HepG2 (cell line): Measurements from ENCODE around the gene ATN1. TPM values are rescaled to one million over a fixed set of nuclear protein-coding genes. Genes with fewer than 3 reads are reported as not detected.

Experiments
- BCL6 ChIP-seq: IDR thresholded peaks from 2 replicates; pipeline ENCODE4 v1.6.1; 2016; ENCODE audit warnings: missing genetic modification reagents, missing compliant biosample characterization
- CHD2 ChIP-seq: IDR thresholded peaks from 2 replicates; pipeline ENCODE4 v1.6.1; 2011; ENCODE audit warnings: low read depth, low read length, improper control_type of control experiment
- DNMT3B ChIP-seq: conservative IDR thresholded peaks from 2 replicates; pipeline ENCODE4 v1.6.1; 2016; ENCODE audit warnings: missing biosample characterization, control low read depth
- GMEB1 ChIP-seq: sonication (generic); formaldehyde crosslinking; IDR thresholded peaks from 2 replicates; pipeline ENCODE4 v1.5.1; 2020; ENCODE audit warnings: missing genetic modification reagents, mild to moderate bottlenecking, borderline replicate concordance
- HES4 ChIP-seq: sonication (generic); formaldehyde crosslinking; IDR thresholded peaks from 2 replicates; pipeline ENCODE4 v1.9.0; 2021; ENCODE audit warnings: mild to moderate bottlenecking, missing genetic modification reagents, borderline replicate concordance
- HNRNPLL ChIP-seq: fragments of 200-400 bp; formaldehyde crosslinking; IDR thresholded peaks from 2 replicates; pipeline ENCODE4 v1.6.1; 2017; ENCODE audit warnings: mild to moderate bottlenecking, low read depth, low read length; ENCODE audit not compliant: poor library complexity, severe bottlenecking
- NKX3-1 ChIP-seq: sonication (generic); formaldehyde crosslinking; IDR thresholded peaks from 2 replicates; pipeline ENCODE4 v1.5.0; 2020; ENCODE audit warnings: missing genetic modification reagents
- NR3C1 ChIP-seq: sonication (generic); formaldehyde crosslinking; IDR thresholded peaks from 2 replicates; pipeline ENCODE4 v1.4.0; 2020; ENCODE audit warnings: missing genetic modification reagents
- PRDM10 ChIP-seq: sonication (generic); formaldehyde crosslinking; IDR thresholded peaks from 2 replicates; pipeline ENCODE4 v1.4.0; 2020; ENCODE audit warnings: low read depth, missing genetic modification reagents
- RFXANK ChIP-seq: IDR thresholded peaks from 2 replicates; pipeline ENCODE4 v1.6.1; 2016
- TRIM24 ChIP-seq: sonication (generic); formaldehyde crosslinking; IDR thresholded peaks from 2 replicates; pipeline ENCODE4 v1.8.0; 2022; ENCODE audit warnings: mild to moderate bottlenecking, missing genetic modification reagents
- ZBTB20 ChIP-seq: sonication (generic); formaldehyde crosslinking; IDR thresholded peaks from 2 replicates; pipeline ENCODE4 v1.8.1; 2023; ENCODE audit warnings: missing genetic modification reagents, low read depth, mild to moderate bottlenecking, borderline replicate concordance
- ZBTB42 ChIP-seq: sonication (generic); formaldehyde crosslinking; IDR thresholded peaks from 2 replicates; pipeline ENCODE4 v1.5.0; 2020; ENCODE audit warnings: mild to moderate bottlenecking, missing genetic modification reagents
- ZFY ChIP-seq: sonication (generic); formaldehyde crosslinking; IDR thresholded peaks from 2 replicates; pipeline ENCODE4 v1.4.0; 2020; ENCODE audit warnings: missing genetic modification reagents
- ZNF12 ChIP-seq: sonication (generic); formaldehyde crosslinking; IDR thresholded peaks from 2 replicates; pipeline ENCODE4 v1.5.0; 2020; ENCODE audit warnings: missing genetic modification reagents
- ZNF281 ChIP-seq: sonication (generic); formaldehyde crosslinking; IDR thresholded peaks from 2 replicates; pipeline ENCODE4 v1.4.0; 2020; ENCODE audit warnings: missing genetic modification reagents, borderline replicate concordance
- ZNF296 ChIP-seq: sonication (generic); formaldehyde crosslinking; conservative IDR thresholded peaks from 2 replicates; pipeline ENCODE4 v1.5.0; 2020; ENCODE audit warnings: mild to moderate bottlenecking, missing genetic modification reagents
- ZNF557 ChIP-seq: sonication (generic); formaldehyde crosslinking; IDR thresholded peaks from 2 replicates; pipeline ENCODE4 v1.4.0; 2020; ENCODE audit warnings: missing genetic modification reagents
- ZNF629 ChIP-seq: sonication (generic); formaldehyde crosslinking; conservative IDR thresholded peaks from 2 replicates; pipeline ENCODE4 v1.5.0; 2020; ENCODE audit warnings: missing genetic modification reagents
- ZNF766 ChIP-seq: sonication (generic); formaldehyde crosslinking; IDR thresholded peaks from 2 replicates; pipeline ENCODE4 v1.5.0; 2020; ENCODE audit warnings: missing genetic modification reagents, borderline replicate concordance
- polyA plus RNA-seq, 8 experiments: library from polyadenylated mRNA; depleted of rRNA in 3 of 8; stranded (reverse) in 7 of 8; unstranded in 1 of 8; fragments of >200 nt; fragmentation: Illumina TruSeq in 4 of 8; extraction: Trizol in 4 of 8; gene quantifications; 2 replicates each; pipeline versions ENCODE4 v1.2.1 to v1.2.3, GENCODE V29; 2011 to 2016; ENCODE audit warnings: low read depth in 4 of 8, missing spikeins in 1 of 8, mixed read lengths in 1 of 8; ENCODE audit not compliant: insufficient read depth in 1 of 8
- total RNA-seq, 5 experiments: library from RNA; depleted of rRNA; stranded (reverse); fragments of >200 nt; fragmentation: Illumina TruSeq; extraction: Trizol; gene quantifications; 2 replicates each; pipeline ENCODE4 v1.2.3, GENCODE V29; 2016; ENCODE audit warnings: low read depth in 1 of 5
- TF ChIP-seq, protein P1 (sequence below): sonication (generic); formaldehyde crosslinking; IDR thresholded peaks from 2 replicates; pipeline ENCODE4 v1.5.1; 2020; ENCODE audit warnings: mild to moderate bottlenecking, moderate library complexity, missing genetic modification reagents

The ATN1 gene
- total and polyA plus RNA-seq, 2 of the 13 experiments (the other 11 are each of a cell fraction or from before 2014, with no cell fraction given), result 2.1 to 8.6 TPM

DNA sequence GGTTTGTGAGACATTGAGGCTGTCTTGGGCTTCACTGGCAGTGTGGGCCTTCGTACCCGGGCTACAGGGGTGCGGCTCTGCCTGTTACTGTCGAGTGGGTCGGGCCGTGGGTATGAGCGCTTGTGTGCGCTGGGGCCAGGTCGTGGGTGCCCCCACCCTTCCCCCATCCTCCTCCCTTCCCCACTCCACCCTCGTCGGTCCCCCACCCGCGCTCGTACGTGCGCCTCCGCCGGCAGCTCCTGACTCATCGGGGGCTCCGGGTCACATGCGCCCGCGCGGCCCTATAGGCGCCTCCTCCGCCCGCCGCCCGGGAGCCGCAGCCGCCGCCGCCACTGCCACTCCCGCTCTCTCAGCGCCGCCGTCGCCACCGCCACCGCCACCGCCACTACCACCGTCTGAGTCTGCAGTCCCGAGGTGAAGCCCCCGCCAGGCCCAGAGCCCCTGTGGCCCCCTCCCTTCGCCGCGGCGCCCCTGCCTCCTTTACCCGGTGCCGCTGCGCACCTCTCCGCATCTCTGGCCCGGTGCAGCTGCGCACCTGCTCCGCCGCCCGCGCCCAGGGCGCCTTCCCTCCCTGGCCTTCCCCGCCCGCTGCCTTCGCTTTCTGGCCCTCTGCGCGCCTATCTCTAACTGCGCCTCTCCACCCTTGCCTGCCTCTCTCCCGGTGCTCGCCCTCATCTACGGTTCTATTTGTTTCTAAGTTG is 13.4 kb upstream of the ATN1 start, which contains the start of gene ENO2 (continued):
- TF ChIP-seq HES4 (CRISPR knock-in tag) (peak; percentile 16; the same call in 1 of the 2 replicates), NKX3-1 (CRISPR knock-in tag) (no peak), BCL6 (CRISPR knock-in tag) (no peak), ZNF766 (0 out of 2 replicates have a peak, but pooled peaks have one; percentile 23), RFXANK (no peak), DNMT3B (CRISPR knock-in tag) (no peak), TRIM24 (CRISPR knock-in tag) (no peak), GMEB1 (peak; percentile 20; the same call in 1 of the 2 replicates), HNRNPLL (peak; percentile 93), ZBTB20 (CRISPR knock-in tag) (no peak), ZNF12 (CRISPR knock-in tag) (no peak), ZNF629 (CRISPR knock-in tag) (no peak), ZFY (CRISPR knock-in tag) (peak; percentile 78), PRDM10 (CRISPR knock-in tag) (0 out of 2 replicates have a peak, but pooled peaks have one; percentile 11), ZNF557 (no peak), NR3C1 (CRISPR knock-in tag) (no peak), ZNF281 (CRISPR knock-in tag) (peak; percentile 46; the same call in 1 of the 2 replicates), ZNF296 (CRISPR knock-in tag) (no peak), ZBTB42 (no peak), CHD2 (no peak)
- TF ChIP-seq, protein P1, sequence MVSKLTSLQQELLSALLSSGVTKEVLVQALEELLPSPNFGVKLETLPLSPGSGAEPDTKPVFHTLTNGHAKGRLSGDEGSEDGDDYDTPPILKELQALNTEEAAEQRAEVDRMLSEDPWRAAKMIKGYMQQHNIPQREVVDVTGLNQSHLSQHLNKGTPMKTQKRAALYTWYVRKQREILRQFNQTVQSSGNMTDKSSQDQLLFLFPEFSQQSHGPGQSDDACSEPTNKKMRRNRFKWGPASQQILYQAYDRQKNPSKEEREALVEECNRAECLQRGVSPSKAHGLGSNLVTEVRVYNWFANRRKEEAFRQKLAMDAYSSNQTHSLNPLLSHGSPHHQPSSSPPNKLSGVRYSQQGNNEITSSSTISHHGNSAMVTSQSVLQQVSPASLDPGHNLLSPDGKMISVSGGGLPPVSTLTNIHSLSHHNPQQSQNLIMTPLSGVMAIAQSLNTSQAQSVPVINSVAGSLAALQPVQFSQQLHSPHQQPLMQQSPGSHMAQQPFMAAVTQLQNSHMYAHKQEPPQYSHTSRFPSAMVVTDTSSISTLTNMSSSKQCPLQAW, result 0 out of 2 replicates have a peak, but pooled peaks have one; percentile 36
